Suprapubic skin (tissue), 4 donors: ENCODE data around the gene BAAT. TPM values are rescaled to one million over a fixed set of nuclear protein-coding genes. Genes with fewer than 3 reads are reported as not detected.
"Not testable (repeated sequence)": the region's sequence is repeated elsewhere in the genome, so short reads cannot be mapped to it uniquely, and the experiment has no call there.

Experiments used
- DNase-seq, 2 donors: peaks; one replicate each; pipeline ENCODE4 v3.0.0-alpha.2; 2019; ENCODE audit warnings: low spot score in 2 of 2
- H3K27ac ChIP-seq: fragments of 200-600 bp; sonication (generic); one replicate; pipeline ENCODE4 v1.5.1; 2019
- H3K27me3 ChIP-seq: fragments of 200-600 bp; sonication (generic); one replicate; pipeline ENCODE4 v1.5.1; 2019
- H3K36me3 ChIP-seq: fragments of 200-600 bp; sonication (generic); one replicate; pipeline ENCODE4 v1.5.1; 2019
- H3K4me1 ChIP-seq: fragments of 200-600 bp; sonication (generic); one replicate; pipeline ENCODE4 v1.5.1; 2019
- H3K4me3 ChIP-seq: fragments of 200-600 bp; sonication (generic); one replicate; pipeline ENCODE4 v1.5.1; 2019; ENCODE audit warnings: mild to moderate bottlenecking
- H3K9me3 ChIP-seq: fragments of 200-600 bp; sonication (generic); one replicate; pipeline ENCODE4 v1.5.1; 2019
- EP300 ChIP-seq: sonication (generic); formaldehyde crosslinking; IDR thresholded peaks from one replicate; pipeline ENCODE4 v1.6.1; 2017; ENCODE audit warnings: antibody characterized with exemption
- POLR2A ChIP-seq, 2 donors: fragments of 450-650 bp; IDR thresholded peaks; one replicate each; pipeline ENCODE4 v1.6.1; 2017; ENCODE audit warnings: antibody characterized with exemption in 2 of 2, mild to moderate bottlenecking in 2 of 2, moderate library complexity in 2 of 2
- POLR2AphosphoS5 ChIP-seq, 3 donors: sonication (generic); formaldehyde crosslinking; IDR thresholded peaks; one replicate each; pipeline ENCODE4 v1.6.1; 2017; ENCODE audit warnings: antibody characterized with exemption in 3 of 3
- WGBS: methylation state at CpG from one replicate; pipeline ENCODE4 v1.1.5; 2018; 5-methylcytosine and 5-hydroxymethylcytosine counted together
- total RNA-seq, 4 donors: library from RNA; depleted of rRNA; stranded (reverse); fragments of >200 nt; gene quantifications; one replicate each; pipeline ENCODE4 v1.1.0, GENCODE V29; 2016
- TF ChIP-seq, protein P1 (sequence below), 2 donors: fragments of 200-600 bp in 1 of 2; fragments of 450-650 bp in 1 of 2; sonication (generic) in 1 of 2; IDR thresholded peaks; one replicate each; pipeline ENCODE4 v1.5.1; 2016 to 2019; ENCODE audit warnings: antibody characterized with exemption in 2 of 2, mild to moderate bottlenecking in 1 of 2, moderate library complexity in 1 of 2

BAAT gene
- 1 to 10 TPM in 1 of 4 donors, not detected in 3; 2.3 TPM for total RNA-seq

DNA sequence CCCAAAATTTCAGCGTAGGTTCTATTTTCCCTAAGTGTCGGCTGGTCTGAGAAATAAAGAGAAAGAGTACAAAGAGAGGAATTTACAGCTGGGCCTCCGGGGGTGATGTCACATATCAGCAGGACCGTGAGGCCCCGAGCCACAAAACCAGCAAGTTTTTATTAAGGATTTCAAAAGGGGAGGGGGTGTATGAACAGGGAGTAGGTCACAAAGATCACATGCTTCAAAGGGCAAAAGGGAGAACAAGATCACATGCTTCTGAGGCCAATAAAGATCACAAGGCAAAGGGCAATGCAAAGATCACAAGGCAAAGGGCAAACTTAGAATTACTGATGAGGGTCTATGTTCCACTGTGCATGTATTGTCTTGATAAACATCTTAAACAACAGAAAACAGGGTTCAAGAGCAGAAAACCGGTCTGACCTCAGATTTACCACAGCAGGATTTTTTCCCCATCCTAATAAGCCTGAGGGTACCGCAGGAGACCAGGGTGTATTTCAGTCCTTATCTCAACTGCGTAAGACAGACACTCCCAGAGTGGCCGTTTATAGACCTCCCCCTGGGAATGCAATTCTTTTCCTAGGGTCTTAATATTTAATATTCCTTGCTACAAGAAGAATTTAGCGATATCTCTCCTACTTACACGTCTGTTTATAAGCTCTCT is at the start of gene BAAT:
TSS of gene BAAT (minus strand) at position 134 of the 664 bp plus-strand sequence. CDS start 13,602 bp downstream, outside the sequence.
- H3K27ac ChIP-seq, H3K4me3 ChIP-seq, H3K27me3 ChIP-seq, H3K9me3 ChIP-seq, H3K4me1 ChIP-seq, DNase-seq: not testable (repeated sequence)
- WGBS: 83% methylated on average over 11 of the region's 11 CpGs
- H3K36me3 ChIP-seq: peaks cover 10% of the 10 kb centered on the region

DNA sequence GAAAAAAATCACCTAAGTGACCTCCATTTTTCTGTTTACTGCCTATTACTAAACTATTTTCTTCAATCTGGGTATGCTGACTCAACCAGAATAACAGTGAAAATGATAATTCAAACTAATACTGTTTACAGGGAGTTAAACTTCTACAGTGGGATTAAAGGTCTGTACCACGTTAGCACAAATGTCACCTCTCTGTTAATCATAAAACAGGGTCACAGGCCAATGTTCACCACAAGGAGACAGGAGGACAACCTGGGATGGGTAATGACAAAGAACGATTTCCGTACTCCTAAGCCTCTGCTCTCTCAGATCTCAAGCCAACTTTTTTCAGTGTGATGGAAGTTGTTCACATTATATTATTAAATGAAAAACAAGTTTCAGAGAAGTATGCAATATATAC is 48.4 kb upstream of the BAAT start:
- no peak overlapping the region for H3K27ac ChIP-seq
- DNase-seq: no peak
- no peaks in the 10 kb centered on the region for H3K4me1 ChIP-seq
- no peaks in the 10 kb centered on the region for H3K9me3 ChIP-seq
- WGBS: 59% methylated on average over 3 of the region's 3 CpGs
- no peaks in the 10 kb centered on the region for H3K36me3 ChIP-seq
- TF ChIP-seq POLR2A (IDR thresholded peaks at IDR 0.05) (no peak), POLR2AphosphoS5 (IDR thresholded peaks at IDR 0.05) (no peak), EP300 (no peak)
- TF ChIP-seq, protein P1, sequence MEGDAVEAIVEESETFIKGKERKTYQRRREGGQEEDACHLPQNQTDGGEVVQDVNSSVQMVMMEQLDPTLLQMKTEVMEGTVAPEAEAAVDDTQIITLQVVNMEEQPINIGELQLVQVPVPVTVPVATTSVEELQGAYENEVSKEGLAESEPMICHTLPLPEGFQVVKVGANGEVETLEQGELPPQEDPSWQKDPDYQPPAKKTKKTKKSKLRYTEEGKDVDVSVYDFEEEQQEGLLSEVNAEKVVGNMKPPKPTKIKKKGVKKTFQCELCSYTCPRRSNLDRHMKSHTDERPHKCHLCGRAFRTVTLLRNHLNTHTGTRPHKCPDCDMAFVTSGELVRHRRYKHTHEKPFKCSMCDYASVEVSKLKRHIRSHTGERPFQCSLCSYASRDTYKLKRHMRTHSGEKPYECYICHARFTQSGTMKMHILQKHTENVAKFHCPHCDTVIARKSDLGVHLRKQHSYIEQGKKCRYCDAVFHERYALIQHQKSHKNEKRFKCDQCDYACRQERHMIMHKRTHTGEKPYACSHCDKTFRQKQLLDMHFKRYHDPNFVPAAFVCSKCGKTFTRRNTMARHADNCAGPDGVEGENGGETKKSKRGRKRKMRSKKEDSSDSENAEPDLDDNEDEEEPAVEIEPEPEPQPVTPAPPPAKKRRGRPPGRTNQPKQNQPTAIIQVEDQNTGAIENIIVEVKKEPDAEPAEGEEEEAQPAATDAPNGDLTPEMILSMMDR (IDR thresholded peaks at IDR 0.05): no peak
- no peaks in the 10 kb centered on the region for H3K27me3 ChIP-seq
- no peak overlapping the region for H3K4me3 ChIP-seq

DNA sequence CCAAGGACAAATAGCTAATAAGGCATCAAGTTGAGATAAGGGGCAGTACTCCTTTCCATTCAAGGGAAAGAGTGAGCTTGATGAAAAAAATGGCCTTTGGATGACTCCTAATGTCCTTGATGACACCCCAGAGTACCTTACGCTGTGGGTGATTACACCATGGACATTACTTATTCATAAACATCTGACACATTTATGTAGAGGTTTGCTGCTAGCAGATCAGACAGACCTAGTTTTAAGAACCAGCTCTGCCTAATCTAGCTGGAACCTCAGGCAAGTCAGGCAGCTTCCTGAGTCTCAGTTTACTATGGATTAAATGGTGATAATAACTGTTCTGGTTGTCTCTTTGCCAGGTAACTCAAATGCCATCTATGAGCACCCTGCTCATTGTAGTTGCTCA is 47.9 kb upstream of the BAAT start:
- H3K4me3 ChIP-seq: no peak overlapping the region
- H3K4me1 ChIP-seq: no peaks in the 10 kb centered on the region
- 94% methylated on average over 1 of the region's 1 CpG for WGBS
- no peak overlapping the region for H3K27ac ChIP-seq
- H3K27me3 ChIP-seq: no peaks in the 10 kb centered on the region
- no peak for DNase-seq
- TF ChIP-seq POLR2A (IDR thresholded peaks at IDR 0.05) (no peak), POLR2AphosphoS5 (IDR thresholded peaks at IDR 0.05) (no peak), EP300 (no peak)
- TF ChIP-seq, protein P1 (IDR thresholded peaks at IDR 0.05): no peak
- H3K36me3 ChIP-seq: no peaks in the 10 kb centered on the region
- H3K9me3 ChIP-seq: no peaks in the 10 kb centered on the region

DNA sequence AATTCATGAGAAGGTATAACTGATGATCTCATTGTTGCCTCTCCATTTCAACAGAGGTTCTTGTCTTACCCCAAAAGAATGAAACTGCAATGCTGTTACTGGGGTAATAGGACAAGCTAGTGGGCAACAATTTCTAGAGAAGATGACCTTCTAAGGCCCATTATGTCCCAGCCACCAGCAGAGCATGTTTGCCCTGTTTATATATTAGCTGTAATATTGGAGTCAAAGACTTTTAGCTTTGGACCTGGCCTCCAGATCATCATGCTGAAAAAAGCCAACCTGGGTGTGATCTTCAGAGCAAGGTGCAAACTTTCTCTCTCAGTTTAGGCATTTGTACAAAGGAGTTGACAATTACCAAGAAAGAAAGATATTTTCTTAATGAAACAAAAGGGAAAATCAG is 47.4 kb upstream of the BAAT start:
- Histone ChIP-seq H3K27me3 (no peaks in the 10 kb centered on the region), H3K4me3 (no peak overlapping the region), H3K36me3 (no peaks in the 10 kb centered on the region), H3K9me3 (no peaks in the 10 kb centered on the region), H3K4me1 (no peaks in the 10 kb centered on the region), H3K27ac (no peak overlapping the region)
- no peak for DNase-seq
- TF ChIP-seq POLR2A (IDR thresholded peaks at IDR 0.05) (no peak), EP300 (no peak), POLR2AphosphoS5 (IDR thresholded peaks at IDR 0.05) (no peak)
- TF ChIP-seq, protein P1 (IDR thresholded peaks at IDR 0.05): no peak

DNA sequence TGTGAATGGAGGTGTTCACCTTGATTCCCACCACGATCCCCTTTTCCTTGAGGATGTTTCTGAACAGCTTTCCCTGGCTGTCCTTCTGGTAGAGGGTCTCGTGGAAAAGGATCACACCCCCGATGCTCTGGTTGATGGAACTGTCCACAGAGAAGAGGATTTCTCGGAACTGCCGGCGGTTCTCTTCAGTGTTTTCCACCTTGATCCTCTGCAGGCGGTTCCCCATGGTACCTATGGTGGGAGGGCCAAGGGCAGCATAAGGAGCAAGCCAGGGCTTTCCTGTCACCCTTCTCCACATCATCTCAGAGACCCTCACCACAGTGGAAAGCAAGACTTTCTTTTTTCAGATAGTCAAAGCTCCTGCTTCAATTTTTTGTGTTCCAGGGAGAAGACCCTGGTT is 44.9 kb upstream of the BAAT start:
- no peak for TF ChIP-seq EP300
- no peak for TF ChIP-seq POLR2AphosphoS5 (IDR thresholded peaks at IDR 0.05)
- no peak for TF ChIP-seq POLR2A (IDR thresholded peaks at IDR 0.05)
- TF ChIP-seq, protein P1 (IDR thresholded peaks at IDR 0.05): no peak
- H3K9me3 ChIP-seq: no peaks in the 10 kb centered on the region
- no peak overlapping the region for H3K27ac ChIP-seq
- H3K4me1 ChIP-seq: no peaks in the 10 kb centered on the region
- no peaks in the 10 kb centered on the region for H3K27me3 ChIP-seq
- no peak for DNase-seq
- 92% methylated on average over 7 of the region's 7 CpGs for WGBS
- H3K36me3 ChIP-seq: no peaks in the 10 kb centered on the region
- no peak overlapping the region for H3K4me3 ChIP-seq

DNA sequence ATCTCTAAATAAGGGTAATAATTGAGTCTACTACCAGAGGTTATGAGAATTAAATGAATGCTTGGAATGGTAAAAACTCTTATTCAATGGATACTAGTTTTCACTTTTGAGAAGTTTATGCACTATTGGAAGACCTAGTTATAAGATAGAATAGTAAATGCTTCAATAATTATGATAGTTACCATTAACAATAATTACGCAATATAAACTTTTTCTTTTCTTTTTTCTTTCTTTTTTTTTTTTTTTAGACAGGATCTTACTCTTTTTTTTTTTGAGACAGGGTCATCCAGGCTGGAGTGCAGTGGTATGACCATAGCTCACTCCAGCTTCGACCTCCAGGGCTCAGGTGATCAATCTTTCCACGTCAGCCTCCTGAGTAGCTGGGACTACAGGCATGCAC is 44.1 kb upstream of the BAAT start:
- H3K36me3 ChIP-seq: no peaks in the 10 kb centered on the region
- H3K4me1 ChIP-seq: no peaks in the 10 kb centered on the region
- H3K4me3 ChIP-seq: no peak overlapping the region
- TF ChIP-seq POLR2AphosphoS5 (IDR thresholded peaks at IDR 0.05): no peak
- no peak for TF ChIP-seq POLR2A (IDR thresholded peaks at IDR 0.05)
- no peak for TF ChIP-seq EP300
- TF ChIP-seq, protein P1 (IDR thresholded peaks at IDR 0.05): no peak
- H3K27ac ChIP-seq: no peak overlapping the region
- DNase-seq: no peak
- no peaks in the 10 kb centered on the region for H3K9me3 ChIP-seq
- H3K27me3 ChIP-seq: no peaks in the 10 kb centered on the region
- WGBS: 64% methylated on average over 3 of the region's 3 CpGs
